C4-2B (cell line): ENCODE data around the gene MAEL.

ENCODE experiments used
- H3K27ac ChIP-seq: fragments of 450-650 bp; 2 replicates; pipeline ENCODE4 v1.5.1; 2017
- CTCF ChIP-seq: fragments of 450-650 bp; conservative IDR thresholded peaks from 2 replicates; pipeline ENCODE4 v1.5.1; 2017; ENCODE audit warnings: mild to moderate bottlenecking
- ZFX ChIP-seq: fragments of 450-650 bp; IDR thresholded peaks from 2 replicates; pipeline ENCODE4 v1.6.1; 2017

Gene MAEL

GRCh38 chr1:167059045-167059808 is 70.1 kb downstream of the MAEL start:
- H3K27ac ChIP-seq = peak overlapping the region; percentile 27; the same call in 1 of the 2 replicates
- peak; percentile 94 for TF ChIP-seq CTCF
- TF ChIP-seq ZFX = no peak

GRCh38 chr1:167059809-167060107 is 70.7 kb downstream of the MAEL start:
- no peak overlapping the region for H3K27ac ChIP-seq
- no peak for TF ChIP-seq CTCF

- no peak for TF ChIP-seq ZFX
- TF ChIP-seq CTCF = no peak; the same call in 1 of the 2 replicates
- no peak overlapping the region for H3K27ac ChIP-seq
Measured at GRCh38 chr1:167060141-167061072, 71.3 kb downstream of the MAEL start.

GRCh38 chr1:167061073-167061464 is 72.0 kb downstream of the MAEL start:
- H3K27ac ChIP-seq = no peak overlapping the region
- no peak for TF ChIP-seq CTCF
- no peak for TF ChIP-seq ZFX

- H3K27ac ChIP-seq = no peak overlapping the region
- TF ChIP-seq ZFX (no peak), CTCF (no peak)
Measured at GRCh38 chr1:167064621-167065020, 75.5 kb downstream of the MAEL start.

GRCh38 chr1:167065471-167065870 is 76.4 kb downstream of the MAEL start:
- TF ChIP-seq CTCF (no peak), ZFX (no peak)
- H3K27ac ChIP-seq = no peak overlapping the region
